Stimulated activated naive CD8-positive, alpha-beta T cell treated with anti-CD3 and anti-CD28 coated beads, Interleukin-15, Interleukin-2, amounts not matched to agents 100 U/mL and 50 U/mL, for 24 hours (primary cell): ENCODE results near the gene CD160.
"Not testable (repeated sequence)": the region's sequence is repeated elsewhere in the genome, so short reads cannot be mapped to it uniquely, and the experiment has no call there.

Source experiments
- ATAC-seq: fragments of 150-1000 bp; cut with Tn5 transposase; one replicate; pipeline ENCODE4 v1.10.0; 2021
- DNase-seq: peaks from one replicate; pipeline ENCODE4 v3.0.0; 2021

CD160 gene

DNA sequence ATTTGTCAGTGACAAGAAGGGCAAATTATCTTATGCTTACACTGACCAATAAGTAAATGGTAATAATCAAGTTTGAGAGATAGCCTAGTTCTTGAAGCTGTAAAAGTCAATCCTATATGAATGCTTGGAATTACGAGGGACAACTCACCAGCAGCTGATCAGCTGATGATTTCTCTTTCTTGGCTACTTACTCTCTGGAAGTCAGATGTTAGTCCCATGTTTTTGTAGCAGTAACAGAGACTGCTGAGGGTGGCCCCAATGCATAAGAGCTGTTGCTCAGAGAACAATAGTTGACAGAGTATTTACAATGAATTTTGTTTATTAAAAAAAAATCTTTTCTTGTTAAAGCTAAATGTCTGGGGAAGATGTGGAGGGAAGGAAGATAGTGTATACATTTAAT, 39.3 kb downstream of the CD160 start:
- no peak for ATAC-seq
- no peak for DNase-seq

DNA sequence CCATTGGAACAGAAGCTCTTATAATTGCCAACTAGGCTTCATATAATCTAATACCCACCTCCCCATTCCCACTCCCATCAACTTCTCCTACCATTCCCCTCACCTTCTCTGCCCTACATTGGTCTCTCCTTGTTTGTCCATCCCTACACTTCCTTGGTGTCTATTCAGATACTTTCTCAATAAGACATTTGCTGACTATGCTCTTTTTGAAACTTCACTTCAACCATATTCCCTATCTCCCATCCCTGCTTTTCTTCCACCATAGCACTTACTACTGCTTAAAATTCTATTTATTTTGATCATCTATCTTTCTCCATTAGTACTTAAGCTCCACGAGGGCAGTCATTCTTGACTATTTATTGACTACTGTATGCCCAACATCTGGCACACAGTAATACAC, 40.4 kb downstream of the CD160 start:
- ATAC-seq = no peak

DNA sequence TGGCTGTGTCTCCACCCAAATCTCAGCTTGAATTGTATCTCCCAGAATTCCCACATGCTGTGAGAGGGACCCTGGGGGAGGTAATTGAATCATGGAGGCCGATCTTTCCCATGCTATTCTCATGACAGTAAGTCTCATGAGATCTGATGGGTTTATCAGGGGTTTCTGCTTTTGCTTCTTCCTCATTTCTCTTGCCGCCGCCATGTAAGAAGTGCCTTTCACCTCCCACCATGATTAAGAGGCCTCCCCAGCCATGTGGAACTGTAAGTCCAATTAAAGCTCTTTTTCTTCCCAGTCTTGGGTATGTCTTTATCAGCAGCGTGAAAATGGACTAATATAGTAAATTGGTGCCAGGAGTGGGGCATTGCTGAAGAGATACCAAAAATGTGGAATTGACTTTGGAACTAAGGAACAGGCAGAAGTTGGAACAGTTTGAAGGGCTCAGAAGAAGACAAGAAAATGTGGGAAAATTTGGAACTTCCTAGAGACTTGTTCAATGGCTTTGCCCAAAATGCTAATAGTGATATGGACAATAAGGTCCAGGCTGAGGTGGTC, 41.2 kb downstream of the CD160 start:
- not testable (repeated sequence) for DNase-seq, ATAC-seq

More for the DNA sequence above, 40.4 kb downstream of the CD160 start:
- no peak for DNase-seq

DNA sequence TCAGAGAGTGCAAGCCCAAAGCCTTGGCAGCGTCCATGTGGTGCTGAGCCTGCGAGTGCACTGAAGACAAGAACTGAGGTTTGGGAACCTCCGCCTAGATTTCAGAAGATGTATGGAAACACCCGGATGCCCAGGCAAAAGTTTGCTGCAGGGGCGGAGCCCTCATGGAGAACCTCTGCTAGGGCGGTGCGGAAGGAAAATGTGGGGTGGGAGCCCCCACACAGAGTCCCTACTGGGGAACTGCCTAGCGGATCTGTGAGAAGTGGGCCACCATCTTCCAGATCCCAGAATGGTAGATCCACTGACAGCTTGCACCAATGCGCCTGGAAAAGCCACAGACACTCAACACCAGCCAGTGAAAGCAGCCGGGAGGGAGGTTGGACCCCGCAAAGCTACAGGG, 42.2 kb downstream of the CD160 start:
- not testable (repeated sequence) for DNase-seq, ATAC-seq

DNA sequence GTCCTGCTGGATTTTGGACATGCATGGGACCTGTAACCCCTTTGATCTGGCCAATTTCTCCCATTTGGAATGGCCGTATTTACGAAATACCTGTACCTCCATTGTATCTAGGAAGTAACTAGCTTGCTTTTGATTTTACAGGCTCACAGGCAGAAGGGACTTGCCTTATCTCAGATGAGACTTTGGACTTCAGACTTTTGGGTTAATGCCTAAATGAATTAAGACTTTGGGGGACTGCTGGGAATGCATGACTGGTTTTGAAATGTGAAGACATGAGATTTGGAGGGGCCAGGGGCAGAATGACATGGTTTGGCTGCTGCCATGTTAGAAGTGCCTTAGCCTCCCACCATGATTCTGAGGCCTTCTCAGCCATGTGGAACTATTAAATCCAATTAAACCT, 42.7 kb downstream of the CD160 start:
- ATAC-seq, DNase-seq: not testable (repeated sequence)

DNA sequence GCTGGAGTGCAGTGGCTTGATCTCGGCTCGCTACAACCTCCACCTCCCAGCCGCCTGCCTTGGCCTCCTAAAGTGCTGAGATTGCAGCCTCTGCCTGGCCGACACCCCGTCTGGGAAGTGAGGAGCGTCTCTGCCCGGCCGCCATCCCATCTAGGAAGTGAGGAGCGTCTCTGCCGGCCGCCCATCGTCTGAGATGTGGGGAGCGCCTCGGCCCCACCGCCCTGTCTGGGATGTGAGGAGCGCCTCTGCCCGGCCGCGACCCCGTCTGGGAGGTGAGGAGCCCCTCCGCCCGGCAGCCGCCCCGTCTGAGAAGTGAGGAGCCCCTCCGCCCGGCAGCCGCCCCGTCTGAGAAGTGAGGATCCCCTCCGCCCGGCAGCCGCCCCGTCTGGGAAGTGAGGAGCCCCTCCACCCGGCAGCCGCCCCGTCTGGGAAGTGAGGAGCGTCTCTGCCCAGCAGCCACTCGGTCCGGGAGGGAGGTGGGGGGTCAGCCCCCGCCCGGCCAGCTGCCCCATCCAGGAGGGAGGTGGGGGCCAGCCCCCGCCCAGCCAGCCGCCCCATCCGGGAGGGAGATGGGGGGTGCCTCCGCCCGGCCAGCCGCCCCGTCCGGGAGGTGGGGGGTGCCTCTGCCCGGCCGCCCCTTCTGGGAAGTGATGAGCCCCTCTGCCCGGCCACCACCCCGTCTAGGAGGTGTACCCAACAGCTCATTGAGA, 45.1 kb downstream of the CD160 start:
- not testable (repeated sequence) for ATAC-seq

DNA sequence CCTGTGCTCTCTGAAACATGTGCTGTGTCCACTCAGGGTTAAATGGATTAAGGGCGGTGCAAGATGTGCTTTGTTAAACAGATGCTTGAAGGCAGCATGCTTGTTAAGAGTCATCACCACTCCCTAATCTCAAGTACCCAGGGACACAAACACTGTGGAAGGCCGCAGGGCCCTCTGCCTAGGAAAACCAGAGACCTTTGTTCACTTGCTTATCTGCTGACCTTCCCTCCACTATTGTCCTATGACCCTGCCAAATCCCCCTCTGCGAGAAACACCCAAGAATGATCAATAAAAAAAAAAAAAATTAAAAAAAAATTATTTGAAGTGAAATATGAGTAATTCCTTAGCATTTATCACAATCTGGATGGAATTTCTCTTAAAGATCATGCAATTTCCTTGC, 45.8 kb downstream of the CD160 start:
- not testable (repeated sequence) for ATAC-seq, DNase-seq

More for the DNA sequence above, 45.1 kb downstream of the CD160 start:
- DNase-seq = not testable (repeated sequence)

DNA sequence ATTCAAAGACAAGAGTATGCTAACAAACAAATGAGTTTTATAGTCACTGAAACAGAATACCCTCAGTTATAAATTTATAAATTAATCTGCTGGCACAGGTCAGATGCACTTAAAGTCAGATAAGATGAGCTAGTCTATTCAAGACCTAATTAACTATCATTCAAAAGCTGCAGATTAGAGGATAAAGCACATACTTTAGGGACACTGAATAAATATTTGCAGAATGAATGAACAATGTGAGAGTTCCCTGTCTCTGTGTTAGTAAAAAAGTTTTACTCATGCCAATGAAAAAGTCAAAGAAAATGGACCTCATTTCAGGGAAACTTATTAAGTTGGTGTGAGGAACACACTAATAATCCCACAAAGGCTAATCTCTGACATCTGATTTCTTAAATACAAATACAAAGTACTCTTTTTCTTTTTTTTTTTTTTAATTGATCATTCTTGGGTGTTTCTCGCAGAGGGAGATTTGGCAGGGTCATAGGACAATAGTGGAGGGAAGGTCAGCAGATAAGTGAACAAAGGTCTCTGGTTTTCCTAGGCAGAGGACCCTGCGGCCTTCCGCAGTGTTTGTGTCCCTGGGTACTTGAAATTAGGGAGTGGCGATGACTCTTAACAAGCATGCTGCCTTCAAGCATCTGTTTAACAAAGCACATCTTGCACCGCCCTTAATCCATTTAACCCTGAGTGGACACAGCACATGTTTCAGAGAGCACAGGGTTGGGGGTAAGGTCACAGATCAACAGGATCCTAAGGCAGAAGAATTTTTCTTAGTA, 46.5 kb downstream of the CD160 start:
- not testable (repeated sequence) for DNase-seq, ATAC-seq

DNA sequence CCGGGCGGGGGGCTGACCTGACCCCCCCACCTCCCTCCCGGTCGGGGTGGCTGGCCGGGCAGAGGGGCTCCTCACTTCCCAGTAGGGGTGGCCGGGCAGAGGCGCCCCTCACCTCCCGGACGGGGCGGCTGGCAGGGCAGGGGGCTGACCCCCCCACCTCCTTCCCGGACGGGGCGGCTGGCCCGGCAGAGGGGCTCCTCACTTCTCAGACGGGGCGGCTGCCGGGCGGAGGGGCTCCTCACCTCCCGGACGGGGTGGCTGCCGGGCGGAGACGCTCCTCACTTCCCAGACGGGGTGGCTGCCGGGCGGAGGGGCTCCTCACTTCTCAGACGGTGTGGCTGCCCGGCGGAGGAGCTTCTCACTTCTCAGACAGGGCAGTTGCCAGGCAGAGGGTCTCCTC, 47.6 kb downstream of the CD160 start:
- DNase-seq, ATAC-seq: not testable (repeated sequence)

DNA sequence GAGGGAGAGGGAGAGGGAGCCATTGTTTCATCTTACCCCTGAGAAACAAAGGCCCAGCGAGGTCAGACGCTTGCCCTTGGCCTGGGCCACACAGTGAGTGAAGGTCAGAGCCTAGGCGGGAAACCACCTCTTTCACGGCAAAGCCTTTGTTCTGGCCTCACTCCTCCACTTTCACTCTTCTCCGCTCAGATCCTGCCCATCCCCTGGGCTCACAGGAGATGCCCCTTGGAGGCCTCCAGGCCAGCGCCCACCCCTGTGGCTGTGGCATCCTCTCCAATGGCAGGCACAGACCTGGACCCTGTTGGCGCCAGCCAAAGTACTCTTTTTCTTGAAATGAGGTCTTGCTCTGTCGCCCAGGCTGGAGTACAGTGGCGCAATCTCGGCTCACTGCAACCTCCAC, 48.7 kb downstream of the CD160 start:
- DNase-seq, ATAC-seq: not testable (repeated sequence)

DNA sequence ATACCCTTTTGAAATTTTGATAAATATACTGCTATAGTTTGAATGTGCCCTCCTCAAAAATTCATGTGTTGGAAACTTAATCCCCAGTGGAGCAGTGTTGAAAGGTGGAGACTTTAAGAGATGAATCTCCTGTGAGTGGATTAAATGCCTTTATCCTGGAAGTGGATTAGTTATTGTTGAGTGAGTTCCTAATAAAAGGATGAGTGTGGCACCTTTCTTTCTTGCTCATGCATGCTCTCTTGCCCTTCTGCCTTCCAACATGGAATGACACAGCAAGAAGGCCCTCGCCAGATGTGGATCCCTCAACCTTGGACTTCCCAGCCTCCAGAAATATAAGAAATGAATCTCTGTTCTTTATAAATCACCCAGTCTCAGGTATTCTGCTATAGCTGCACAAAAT, 51.8 kb downstream of the CD160 start:
- ATAC-seq (no peak), DNase-seq (no peak)

DNA sequence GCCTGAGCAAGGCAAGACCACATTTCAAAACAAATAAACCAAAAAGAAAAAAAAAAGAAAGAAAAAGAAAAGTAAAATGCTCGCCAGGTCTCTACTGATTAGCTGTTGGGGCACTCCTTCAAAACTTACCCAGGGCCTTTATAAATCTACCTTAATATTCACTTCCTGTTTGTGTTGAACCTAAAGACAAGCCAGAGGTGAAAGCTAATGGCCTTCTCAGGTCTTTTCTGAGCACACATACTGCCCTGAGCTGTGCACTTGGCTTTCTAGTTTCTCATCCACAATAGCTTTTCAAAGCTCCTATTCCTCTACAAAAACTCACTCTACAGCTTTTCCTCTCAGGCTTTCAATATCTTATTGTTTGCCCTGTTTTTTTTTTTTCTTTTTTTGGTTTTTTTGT, 54.1 kb downstream of the CD160 start:
- no peak for ATAC-seq

DNA sequence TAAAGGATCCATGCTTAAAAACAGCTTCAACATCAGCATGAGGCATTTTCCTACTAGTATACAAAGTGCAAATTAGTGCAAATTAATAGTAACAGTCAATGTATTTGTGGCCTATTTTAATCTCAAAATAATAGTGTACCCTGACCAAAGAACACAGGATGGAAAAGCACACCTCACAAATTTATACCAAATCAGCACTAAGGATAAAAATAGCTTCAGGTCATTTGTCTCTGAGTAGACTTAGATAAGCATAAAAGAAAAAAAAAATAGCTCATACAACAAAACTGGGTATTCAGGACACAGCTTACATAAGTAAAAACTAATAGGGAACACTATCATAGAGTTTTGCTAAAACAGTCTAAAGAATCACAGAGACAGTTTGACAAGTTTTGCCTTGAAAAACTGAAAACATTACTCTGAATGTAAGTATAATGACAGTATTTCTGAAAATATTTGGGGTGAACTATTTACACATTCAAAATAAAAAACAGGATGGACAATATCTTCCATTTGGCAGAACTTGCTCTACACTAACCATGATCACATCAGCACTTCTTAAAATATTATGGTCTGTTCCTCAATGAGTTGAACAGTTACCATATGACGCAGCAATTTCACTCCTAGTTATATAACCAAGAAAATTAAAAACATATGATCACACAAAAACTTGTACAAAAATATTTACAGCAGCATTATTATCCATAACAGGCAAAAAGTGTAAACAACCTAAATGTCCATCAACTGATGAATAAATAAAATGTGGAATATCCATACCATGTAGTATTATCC, 58.3 kb downstream of the CD160 start:
- ATAC-seq (no peak), DNase-seq (no peak)

More for the DNA sequence above, 54.1 kb downstream of the CD160 start:
- no peak for DNase-seq

DNA sequence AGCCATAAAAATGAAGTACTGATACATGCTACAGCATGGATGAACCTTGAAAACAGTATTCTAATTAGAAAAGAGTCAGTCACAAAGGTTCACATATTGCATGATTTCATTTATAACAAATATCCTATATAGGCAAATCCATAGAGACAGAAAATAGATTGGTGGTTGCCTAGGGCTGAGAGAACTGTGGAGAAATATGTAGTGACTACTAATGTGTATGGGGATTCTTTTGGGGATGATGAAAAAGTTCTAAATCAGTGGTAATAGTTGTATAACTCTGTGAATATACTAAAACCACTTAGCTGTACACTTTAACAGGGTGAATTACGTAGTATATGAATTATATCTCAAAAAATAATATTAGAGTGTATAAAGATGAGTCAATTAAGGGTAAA, 58.8 kb downstream of the CD160 start:
- DNase-seq (no peak), ATAC-seq (no peak)

DNA sequence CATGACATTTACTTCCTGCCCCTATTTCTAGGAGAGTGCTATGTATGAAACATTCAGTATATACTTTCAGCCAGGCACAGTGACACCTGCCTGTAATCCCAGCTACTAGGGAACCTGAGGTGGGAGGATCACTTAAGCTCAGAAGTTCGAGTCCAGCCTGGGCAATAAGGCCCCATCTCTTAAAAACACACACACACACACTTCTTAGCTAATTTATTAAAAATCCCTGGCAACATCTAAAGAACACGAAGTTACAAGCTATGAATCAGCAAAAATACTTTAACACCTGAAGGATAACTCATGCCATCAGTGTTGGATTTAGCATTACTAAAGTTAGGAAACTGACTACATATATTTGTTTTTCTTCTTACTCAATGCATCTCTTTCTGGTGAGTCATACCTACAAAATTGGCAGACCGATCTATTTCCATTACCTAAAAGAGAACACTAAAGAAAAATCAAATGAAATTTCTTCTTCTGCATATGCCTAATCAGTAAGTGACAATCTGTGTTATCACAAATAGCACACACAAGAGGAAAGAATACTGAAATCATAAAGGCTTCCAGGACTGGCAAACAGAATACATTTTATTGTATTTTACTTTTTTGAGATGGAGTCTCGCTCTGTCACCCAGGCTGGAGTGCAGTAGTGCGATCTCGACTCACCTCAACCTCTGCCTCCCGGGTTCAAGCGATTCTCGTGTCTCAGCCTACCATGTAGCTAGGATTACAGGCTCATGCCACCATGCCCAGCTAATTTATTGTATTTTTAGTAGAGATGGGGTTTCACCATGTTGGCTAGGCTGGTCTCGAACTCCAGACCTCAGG, 63.2 kb downstream of the CD160 start:
- ATAC-seq (no peak), DNase-seq (no peak)

DNA sequence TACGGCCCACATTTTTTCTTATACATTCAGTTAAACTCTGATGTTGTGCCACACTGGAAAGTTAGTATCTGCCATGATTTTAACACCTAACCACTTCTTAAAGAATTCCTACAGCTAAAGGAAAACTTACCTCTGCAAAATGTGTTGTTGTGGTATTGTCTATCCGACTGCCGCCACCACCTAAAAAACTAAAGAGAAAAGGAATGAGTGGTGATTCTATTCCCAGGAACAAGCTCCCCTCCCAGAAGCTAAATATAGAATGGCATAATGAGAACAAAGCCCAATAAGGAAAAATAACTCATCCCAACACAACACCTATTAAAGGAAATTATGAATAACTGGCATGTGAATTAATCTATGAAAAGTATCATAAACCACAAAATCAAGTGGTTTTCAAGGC, 65.1 kb downstream of the CD160 start:
- ATAC-seq = no peak
- no peak for DNase-seq

DNA sequence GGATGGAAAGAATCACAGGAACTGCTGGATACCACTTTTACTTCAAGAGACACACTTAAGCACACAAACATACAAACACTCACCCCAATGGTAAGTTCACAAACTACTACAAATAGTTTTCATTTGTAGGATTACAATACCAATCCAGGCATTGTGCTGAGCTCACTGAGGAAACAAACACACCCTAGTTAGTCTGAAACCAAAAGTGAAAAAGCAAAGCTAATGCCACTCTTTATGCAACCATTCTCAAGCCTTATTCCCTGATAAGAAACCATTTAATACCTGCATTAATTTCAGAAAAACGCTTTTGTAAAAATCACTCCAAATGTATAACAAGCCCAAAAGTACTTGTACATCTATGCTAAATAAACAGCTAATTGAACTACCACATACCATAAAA, 66.2 kb downstream of the CD160 start:
- DNase-seq = no peak
- peak; percentile 49 for ATAC-seq

DNA sequence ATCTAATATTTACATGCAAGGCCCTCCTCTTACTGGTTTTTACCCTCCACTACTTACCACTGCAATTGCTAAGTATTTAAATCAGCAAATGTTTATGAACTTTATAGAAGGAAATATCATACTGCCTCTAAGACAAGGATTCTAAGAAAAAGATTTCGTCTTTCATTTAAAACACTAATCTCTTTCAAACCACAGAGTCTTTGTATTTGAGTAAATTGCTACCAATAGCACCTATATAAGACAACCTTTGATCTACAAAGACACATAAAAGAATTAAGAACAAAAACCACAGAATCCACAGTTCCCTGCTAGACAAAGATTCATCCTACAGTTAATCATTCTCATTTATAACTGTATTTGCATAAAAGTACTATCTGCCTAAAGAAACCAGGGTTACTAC, 67.0 kb downstream of the CD160 start:
- ATAC-seq (peak; percentile 73), DNase-seq (no peak)

DNA sequence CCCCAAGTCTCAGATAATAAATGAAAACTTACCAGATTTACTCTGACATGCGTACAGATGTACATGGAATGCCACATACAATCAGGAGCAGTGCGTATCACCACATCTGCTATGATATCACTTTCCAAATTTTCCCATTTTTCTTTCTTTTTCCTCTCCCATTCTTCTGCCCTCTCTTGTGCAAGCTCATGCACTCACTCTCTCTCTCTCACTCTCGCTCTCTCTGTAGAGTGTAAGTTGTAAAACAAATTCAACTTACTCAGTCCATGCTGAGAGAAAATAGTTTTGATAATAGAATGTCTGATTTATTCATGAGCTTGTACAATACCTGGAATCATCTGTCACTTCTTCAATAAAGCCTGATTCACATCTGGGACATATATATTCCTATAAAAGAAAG, 69.3 kb downstream of the CD160 start:
- DNase-seq (no peak), ATAC-seq (no peak)
